Rectal smooth muscle tissue (tissue), 1 donor: ENCODE results near the gene SS18L1.

Source experiments
- H3K27ac ChIP-seq: one replicate; pipeline ENCODE4 v1.7.0; 2013; ENCODE audit warnings: low read depth, low read length, inconsistent platforms
- H3K27me3 ChIP-seq: one replicate; pipeline ENCODE4 v1.7.0; 2013; ENCODE audit warnings: low read length; ENCODE audit not compliant: control insufficient read depth, insufficient read depth
- H3K36me3 ChIP-seq: one replicate; pipeline ENCODE4 v1.7.0; 2013; ENCODE audit warnings: low read length; ENCODE audit not compliant: control insufficient read depth, insufficient read depth
- H3K4me1 ChIP-seq: one replicate; pipeline ENCODE4 v1.7.0; 2013; ENCODE audit warnings: low read length; ENCODE audit not compliant: control insufficient read depth, insufficient read depth
- H3K4me3 ChIP-seq: one replicate; pipeline ENCODE4 v1.7.0; 2013; ENCODE audit warnings: low read length
- H3K9ac ChIP-seq: one replicate; pipeline ENCODE4 v1.7.0; 2013; ENCODE audit warnings: low read length

The SS18L1 gene

GRCh38 chr20:62122654-62123449 is 20.7 kb upstream of the SS18L1 start:
- peak overlapping the region; percentile 76 for H3K27ac ChIP-seq
- H3K36me3 ChIP-seq: peaks cover 14% of the 10 kb centered on the region
- H3K27me3 ChIP-seq: no peaks in the 10 kb centered on the region
- H3K4me1 ChIP-seq: no peaks in the 10 kb centered on the region
- H3K9ac ChIP-seq: peak overlapping the region; percentile 10
- H3K4me3 ChIP-seq: peak overlapping the region; percentile 79

DNA sequence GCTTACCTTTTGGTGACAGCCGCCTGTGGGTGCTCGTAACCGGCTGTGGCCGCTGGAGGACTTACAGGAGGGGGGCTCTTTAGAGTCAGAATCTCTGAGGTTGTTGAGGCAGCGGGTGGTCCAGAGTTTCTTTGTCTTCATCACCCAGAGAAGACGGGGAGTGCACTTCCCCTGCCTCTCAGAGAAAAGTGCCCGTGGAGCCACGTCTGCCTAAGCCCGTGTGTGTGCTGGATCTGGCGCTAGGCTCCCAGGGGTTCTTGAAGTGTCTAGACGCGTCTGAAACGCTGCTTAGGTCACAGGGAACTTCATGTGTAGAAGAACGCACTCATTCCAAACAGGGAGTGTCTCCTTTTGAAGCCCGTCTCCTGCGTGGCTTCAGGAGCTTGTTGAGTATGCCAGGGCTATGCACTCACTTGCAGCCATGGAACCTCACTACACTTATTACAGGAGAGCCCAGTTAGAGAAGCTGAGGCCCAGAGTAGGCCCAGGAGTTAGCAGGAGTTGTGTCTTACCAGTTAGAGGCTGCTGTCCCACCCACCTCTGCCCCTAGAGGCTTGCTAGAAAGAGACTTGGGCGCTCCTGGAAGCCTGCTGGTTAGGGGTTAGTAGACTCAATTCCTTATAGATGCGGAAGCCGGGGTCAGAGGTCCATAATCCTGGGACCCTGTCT is 20.0 kb upstream of the SS18L1 start:
- Histone ChIP-seq H3K4me3 (peak overlapping the region; percentile 79), H3K36me3 (peaks cover 20% of the 10 kb centered on the region), H3K27ac (peak overlapping the region; percentile 76), H3K27me3 (no peaks in the 10 kb centered on the region), H3K4me1 (no peaks in the 10 kb centered on the region), H3K9ac (no peak overlapping the region)

- peaks cover 45% of the 10 kb centered on the region for H3K36me3 ChIP-seq
- H3K4me3 ChIP-seq: no peak overlapping the region
- H3K9ac ChIP-seq: no peak overlapping the region
- H3K27ac ChIP-seq: no peak overlapping the region
- no peaks in the 10 kb centered on the region for H3K27me3 ChIP-seq
- H3K4me1 ChIP-seq: no peaks in the 10 kb centered on the region
Measured at GRCh38 chr20:62126141-62126540, 17.4 kb upstream of the SS18L1 start.

- Histone ChIP-seq H3K36me3 (peaks cover 58% of the 10 kb centered on the region), H3K9ac (no peak overlapping the region), H3K4me3 (no peak overlapping the region), H3K27me3 (no peaks in the 10 kb centered on the region), H3K27ac (no peak overlapping the region), H3K4me1 (no peaks in the 10 kb centered on the region)
Measured at GRCh38 chr20:62127799-62128198, 15.8 kb upstream of the SS18L1 start.

- Histone ChIP-seq H3K4me3 (no peak overlapping the region), H3K27me3 (no peaks in the 10 kb centered on the region), H3K9ac (no peak overlapping the region), H3K27ac (no peak overlapping the region), H3K4me1 (no peaks in the 10 kb centered on the region), H3K36me3 (peaks cover 62% of the 10 kb centered on the region)
Measured at GRCh38 chr20:62128502-62128901, 15.1 kb upstream of the SS18L1 start.

DNA sequence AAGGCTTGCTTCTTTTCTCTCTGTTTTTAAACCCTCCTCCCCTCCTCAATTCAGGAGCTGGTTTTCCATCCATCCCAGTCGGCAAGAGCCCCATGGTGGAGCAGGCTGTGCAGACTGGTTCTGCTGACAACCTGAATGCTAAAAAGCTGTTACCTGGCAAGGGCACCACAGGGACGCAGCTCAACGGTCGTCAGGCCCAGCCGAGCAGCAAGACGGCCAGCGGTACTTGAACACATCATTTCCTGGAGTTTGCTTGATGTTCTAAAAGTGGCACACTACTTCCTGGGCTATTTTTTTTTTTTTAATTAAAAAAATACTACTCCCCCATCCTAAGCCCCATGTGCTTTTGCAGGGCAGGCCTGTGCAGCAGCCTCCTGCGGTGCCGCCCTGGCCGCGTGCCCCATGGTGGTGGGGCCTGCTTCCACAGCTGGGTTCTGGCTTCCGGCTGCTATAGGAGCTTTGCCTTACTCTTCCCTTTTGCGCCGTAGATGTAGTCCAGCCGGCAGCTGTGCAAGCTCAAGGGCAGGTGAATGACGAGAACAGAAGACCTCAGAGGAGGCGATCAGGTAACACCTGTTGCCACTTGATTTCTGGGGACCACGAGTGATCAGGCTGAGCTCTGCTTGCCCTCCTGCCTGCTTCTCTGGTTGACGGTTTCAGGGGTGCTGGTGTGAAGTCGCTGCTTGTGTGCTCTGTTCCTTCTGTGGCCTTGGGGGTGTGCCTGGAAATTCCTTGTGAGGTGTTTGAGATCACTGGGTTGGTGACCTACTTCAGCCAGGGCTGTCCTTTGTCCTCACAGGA is 13.6 kb upstream of the SS18L1 start:
- no peak overlapping the region for H3K9ac ChIP-seq
- H3K36me3 ChIP-seq: peaks cover 72% of the 10 kb centered on the region
- H3K27ac ChIP-seq: no peak overlapping the region
- no peak overlapping the region for H3K4me3 ChIP-seq
- H3K4me1 ChIP-seq: no peaks in the 10 kb centered on the region
- no peaks in the 10 kb centered on the region for H3K27me3 ChIP-seq

- Histone ChIP-seq H3K27ac (no peak overlapping the region), H3K4me1 (no peaks in the 10 kb centered on the region), H3K27me3 (no peaks in the 10 kb centered on the region), H3K9ac (no peak overlapping the region), H3K4me3 (no peak overlapping the region), H3K36me3 (peaks cover 80% of the 10 kb centered on the region)
Measured at GRCh38 chr20:62131560-62132320, 11.8 kb upstream of the SS18L1 start.

GRCh38 chr20:62132421-62132820 is 11.1 kb upstream of the SS18L1 start:
- Histone ChIP-seq H3K4me3 (no peak overlapping the region), H3K36me3 (peaks cover 78% of the 10 kb centered on the region), H3K27ac (no peak overlapping the region)

GRCh38 chr20:62133051-62133845 is 10.3 kb upstream of the SS18L1 start:
- H3K36me3 ChIP-seq: peaks cover 78% of the 10 kb centered on the region
- H3K27me3 ChIP-seq: no peaks in the 10 kb centered on the region
- H3K27ac ChIP-seq: no peak overlapping the region
- no peaks in the 10 kb centered on the region for H3K4me1 ChIP-seq
- no peak overlapping the region for H3K4me3 ChIP-seq
- no peak overlapping the region for H3K9ac ChIP-seq

More at GRCh38 chr20:62132421-62132820, 11.1 kb upstream of the SS18L1 start:
- Histone ChIP-seq H3K9ac (no peak overlapping the region), H3K27me3 (no peaks in the 10 kb centered on the region), H3K4me1 (no peaks in the 10 kb centered on the region)

- peaks cover 75% of the 10 kb centered on the region for H3K36me3 ChIP-seq
- no peak overlapping the region for H3K4me3 ChIP-seq
- H3K27me3 ChIP-seq: no peaks in the 10 kb centered on the region
- no peaks in the 10 kb centered on the region for H3K4me1 ChIP-seq
- H3K27ac ChIP-seq: no peak overlapping the region
- H3K9ac ChIP-seq: no peak overlapping the region
Measured at GRCh38 chr20:62133864-62134263, 9.7 kb upstream of the SS18L1 start.

DNA sequence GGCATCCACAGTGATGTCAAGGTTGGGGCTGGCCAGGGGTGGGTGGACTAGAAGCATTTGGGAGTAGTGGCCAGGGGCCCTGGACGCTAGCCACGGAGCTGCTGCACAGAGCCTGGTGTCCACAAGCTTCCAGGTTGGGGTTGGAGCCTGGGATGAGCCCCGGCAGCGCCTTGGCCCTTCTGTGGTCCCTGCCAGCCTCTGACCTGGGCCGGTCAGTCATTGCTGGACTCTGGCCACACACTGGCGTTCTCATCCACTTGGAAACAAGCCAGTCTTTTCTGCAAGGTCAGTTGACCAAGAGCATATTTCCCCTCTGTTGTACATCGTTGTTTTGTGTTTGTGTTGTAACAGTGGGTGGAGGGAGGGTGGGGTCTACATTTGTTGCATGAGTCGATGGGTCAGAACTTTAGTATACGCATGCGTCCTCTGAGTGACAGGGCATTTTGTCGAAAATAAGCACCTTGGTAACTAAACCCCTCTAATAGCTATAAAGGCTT is 8.8 kb upstream of the SS18L1 start:
- no peak overlapping the region for H3K9ac ChIP-seq
- H3K36me3 ChIP-seq: peaks cover 74% of the 10 kb centered on the region
- H3K4me1 ChIP-seq: no peaks in the 10 kb centered on the region
- H3K4me3 ChIP-seq: no peak overlapping the region
- H3K27me3 ChIP-seq: no peaks in the 10 kb centered on the region
- H3K27ac ChIP-seq: no peak overlapping the region
